PFSK-1 (cell line): Measurements from ENCODE around the gene MYO1D.

ENCODE experiments used
- FOXP2 ChIP-seq: optimal IDR thresholded peaks from 2 replicates; pipeline ENCODE3; 2011; ENCODE audit warnings: borderline replicate concordance, control low read depth, inconsistent platforms; ENCODE audit not compliant: insufficient read depth; ENCODE audit errors: extremely low read length, extremely low read depth
- POLR2AphosphoS5 ChIP-seq: IDR thresholded peaks from 2 replicates; pipeline ENCODE4 v1.6.1; 2012; ENCODE audit warnings: low read depth, mild to moderate bottlenecking, control low read depth, low read length, moderate library complexity
- SIN3A ChIP-seq: IDR thresholded peaks from 2 replicates; pipeline ENCODE4 v1.6.1; 2012; ENCODE audit warnings: mild to moderate bottlenecking, low read length, moderate library complexity, borderline replicate concordance; ENCODE audit not compliant: insufficient read depth
- TAF1 ChIP-seq: IDR thresholded peaks from 2 replicates; pipeline ENCODE4 v1.6.1; 2012; ENCODE audit warnings: low read length, control low read depth, borderline replicate concordance; ENCODE audit not compliant: insufficient read depth
- TF ChIP-seq, protein P1 (sequence below), 2 experiments: IDR thresholded peaks; 2 replicates each; pipeline versions ENCODE4 v1.6.1 to v1.8.0; 2011 to 2012; ENCODE audit warnings: low read depth in 2 of 2, low read length in 2 of 2, control low read depth in 1 of 2, inconsistent platforms in 1 of 2, mild to moderate bottlenecking in 1 of 2, moderate library complexity in 1 of 2; ENCODE audit not compliant: insufficient read depth in 1 of 2

The MYO1D gene

GRCh38 chr17:32903774-32904673 is 27.1 kb upstream of the MYO1D start:
- TF ChIP-seq SIN3A (no peak), TAF1 (no peak), FOXP2 (no peak), POLR2AphosphoS5 (no peak)
- TF ChIP-seq, protein P1, sequence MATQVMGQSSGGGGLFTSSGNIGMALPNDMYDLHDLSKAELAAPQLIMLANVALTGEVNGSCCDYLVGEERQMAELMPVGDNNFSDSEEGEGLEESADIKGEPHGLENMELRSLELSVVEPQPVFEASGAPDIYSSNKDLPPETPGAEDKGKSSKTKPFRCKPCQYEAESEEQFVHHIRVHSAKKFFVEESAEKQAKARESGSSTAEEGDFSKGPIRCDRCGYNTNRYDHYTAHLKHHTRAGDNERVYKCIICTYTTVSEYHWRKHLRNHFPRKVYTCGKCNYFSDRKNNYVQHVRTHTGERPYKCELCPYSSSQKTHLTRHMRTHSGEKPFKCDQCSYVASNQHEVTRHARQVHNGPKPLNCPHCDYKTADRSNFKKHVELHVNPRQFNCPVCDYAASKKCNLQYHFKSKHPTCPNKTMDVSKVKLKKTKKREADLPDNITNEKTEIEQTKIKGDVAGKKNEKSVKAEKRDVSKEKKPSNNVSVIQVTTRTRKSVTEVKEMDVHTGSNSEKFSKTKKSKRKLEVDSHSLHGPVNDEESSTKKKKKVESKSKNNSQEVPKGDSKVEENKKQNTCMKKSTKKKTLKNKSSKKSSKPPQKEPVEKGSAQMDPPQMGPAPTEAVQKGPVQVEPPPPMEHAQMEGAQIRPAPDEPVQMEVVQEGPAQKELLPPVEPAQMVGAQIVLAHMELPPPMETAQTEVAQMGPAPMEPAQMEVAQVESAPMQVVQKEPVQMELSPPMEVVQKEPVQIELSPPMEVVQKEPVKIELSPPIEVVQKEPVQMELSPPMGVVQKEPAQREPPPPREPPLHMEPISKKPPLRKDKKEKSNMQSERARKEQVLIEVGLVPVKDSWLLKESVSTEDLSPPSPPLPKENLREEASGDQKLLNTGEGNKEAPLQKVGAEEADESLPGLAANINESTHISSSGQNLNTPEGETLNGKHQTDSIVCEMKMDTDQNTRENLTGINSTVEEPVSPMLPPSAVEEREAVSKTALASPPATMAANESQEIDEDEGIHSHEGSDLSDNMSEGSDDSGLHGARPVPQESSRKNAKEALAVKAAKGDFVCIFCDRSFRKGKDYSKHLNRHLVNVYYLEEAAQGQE (IDR thresholded peaks at IDR 0.05; ENCODE audit: insufficient read depth in 1 of 2, low read depth in 2 of 2, low read length in 2 of 2): no peak

DNA sequence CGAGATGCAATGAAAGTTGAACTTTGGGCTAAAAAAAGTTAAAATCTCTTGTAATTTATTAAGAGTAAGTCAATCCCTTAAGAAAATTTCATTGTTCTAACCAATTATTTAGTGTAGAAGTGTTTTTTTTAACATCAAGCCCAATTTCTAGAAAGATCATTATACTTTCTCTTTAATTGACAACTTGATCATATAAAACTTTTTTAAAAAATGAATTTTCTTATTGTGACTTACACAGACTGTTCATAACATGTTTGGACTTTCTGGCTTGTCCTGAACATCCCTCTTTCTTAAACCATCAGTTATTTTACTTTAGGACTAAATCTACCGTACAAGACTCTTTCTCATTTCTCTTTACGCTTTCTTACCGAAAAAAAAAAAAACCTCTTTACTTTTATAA is 24.8 kb upstream of the MYO1D start:
- TF ChIP-seq SIN3A (no peak), POLR2AphosphoS5 (no peak), FOXP2 (no peak), TAF1 (no peak)
- TF ChIP-seq, protein P1 (IDR thresholded peaks at IDR 0.05; ENCODE audit: insufficient read depth in 1 of 2, low read depth in 2 of 2, low read length in 2 of 2): no peak

DNA sequence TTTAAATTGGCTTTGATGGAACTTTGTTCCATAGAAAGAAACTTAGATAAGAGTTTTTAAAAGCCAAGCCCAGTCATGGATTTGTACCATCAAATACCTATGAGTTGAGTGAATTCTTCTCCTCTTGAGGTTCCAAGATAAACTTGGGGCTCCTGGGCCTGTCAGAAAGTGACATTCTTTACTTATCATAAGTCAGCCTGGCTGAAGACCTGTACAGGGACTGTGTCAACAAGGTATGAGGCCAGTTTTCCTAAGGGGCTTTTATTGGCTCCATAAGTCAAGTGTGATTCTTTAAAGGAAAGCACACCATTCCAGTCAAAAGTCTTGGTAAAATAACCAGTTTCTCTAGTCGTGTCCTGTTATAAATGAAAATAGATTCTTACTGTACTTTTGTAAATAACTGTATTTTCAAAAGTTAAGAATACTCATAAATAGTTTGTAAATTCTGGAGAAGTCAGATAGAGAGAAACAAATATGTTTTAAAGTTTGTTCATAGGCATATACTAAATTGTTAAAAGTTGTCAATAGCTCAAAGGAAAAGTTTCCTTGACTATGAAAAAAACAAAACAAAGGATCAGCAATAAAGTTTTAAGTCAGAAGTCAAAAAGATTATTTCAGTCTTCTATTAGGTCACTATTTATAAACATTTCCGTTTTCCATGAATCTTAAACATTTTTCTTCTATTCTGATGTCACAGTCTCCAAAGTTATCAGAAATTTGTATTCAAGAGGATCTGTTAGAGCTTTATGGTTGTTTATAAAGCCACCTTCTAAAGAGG is 22.5 kb upstream of the MYO1D start:
- TF ChIP-seq, protein P1 (IDR thresholded peaks at IDR 0.05; ENCODE audit: insufficient read depth in 1 of 2, low read depth in 2 of 2, low read length in 2 of 2): no peak
- TF ChIP-seq FOXP2: no peak
- no peak for TF ChIP-seq TAF1
- no peak for TF ChIP-seq POLR2AphosphoS5
- no peak for TF ChIP-seq SIN3A

DNA sequence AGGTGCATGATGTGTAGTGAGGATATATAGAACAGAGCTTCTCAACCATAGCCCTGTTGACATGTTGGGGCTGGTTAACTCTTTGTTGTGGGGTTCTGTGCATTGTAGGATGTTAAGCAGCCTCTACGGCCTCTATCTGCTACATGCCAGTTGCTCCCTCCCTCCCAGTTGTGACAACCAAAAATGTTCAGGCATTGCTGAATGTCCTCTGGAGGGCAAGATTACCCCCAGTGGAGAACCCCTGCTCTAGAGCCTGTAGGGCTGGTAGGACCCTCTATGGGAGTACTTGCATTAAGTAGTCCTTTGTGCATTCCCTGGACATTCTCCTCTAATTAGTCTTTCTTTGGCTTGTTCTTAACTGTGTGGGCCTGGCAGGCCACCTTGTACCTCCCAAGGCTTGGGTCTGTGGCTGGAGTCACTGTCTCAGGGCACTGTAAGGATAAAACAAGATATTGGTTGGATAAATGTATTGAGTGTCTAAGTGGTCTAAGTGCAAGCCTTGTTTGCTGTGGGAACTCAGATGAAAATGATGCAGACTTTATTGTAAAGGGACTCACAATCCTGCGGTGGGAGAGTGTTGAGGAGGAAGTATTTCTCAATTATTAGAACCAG is 19.8 kb upstream of the MYO1D start:
- TF ChIP-seq FOXP2 (no peak), POLR2AphosphoS5 (no peak), SIN3A (no peak), TAF1 (no peak)
- TF ChIP-seq, protein P1 (IDR thresholded peaks at IDR 0.05; ENCODE audit: insufficient read depth in 1 of 2, low read depth in 2 of 2, low read length in 2 of 2): no peak
